GM12878 (cell line): ENCODE results near the gene DOCK1. TPM values are rescaled to one million over a fixed set of nuclear protein-coding genes. Genes with fewer than 3 reads are reported as not detected.

Experiments used
- ATAC-seq: fragments of 200-7000 bp; cut with Tn5 transposase; 3 replicates; pipeline ENCODE4 v1.9.1; 2020; ENCODE audit warnings: mild to moderate bottlenecking, moderate library complexity
- BruUV-seq: library from RNA; stranded (reverse); fragments of 400-500 nt; replicated peaks from 2 replicates; lab custom pipeline; 2021; lab: Mats Ljungman, UMichigan
- CTCF ChIA-PET: fragments of 300-600 bp; sonication (Branson Sonifier 250); formaldehyde crosslinking; extraction: SDS; loops from one replicate; lab custom pipeline; 2021; ENCODE audit warnings: inconsistent platforms; lab: Yijun Ruan, JAX
- POLR2A ChIA-PET: fragments of 350-600 bp; formaldehyde crosslinking; extraction: SDS; loops from one replicate; lab custom pipeline; 2021; ENCODE audit warnings: inconsistent platforms; lab: Charles Lee
- RAD21 ChIA-PET: fragments of 300-600 bp; sonication (Branson Sonifier 250); formaldehyde crosslinking; loops from one replicate; lab custom pipeline; 2023; ENCODE audit warnings: antibody characterized with exemption; ENCODE audit not compliant: unreplicated experiment; lab: Charles Lee
- SMC1A ChIA-PET: fragments of 300-600 bp; sonication (Branson Sonifier 250); formaldehyde crosslinking; loops from one replicate; lab custom pipeline; 2023; ENCODE audit not compliant: unreplicated experiment, uncharacterized antibody; lab: Charles Lee
- DNase-seq: peaks from one replicate; pipeline ENCODE4 v3.0.0-alpha.2; 2011; ENCODE audit warnings: low read depth, low spot score
- FAIRE-seq: peaks from 3 replicates; lab custom pipeline; 2011; peaks lifted over from hg19 to GRCh38; lab: Jason Lieb, UNC
- H2AFZ ChIP-seq: 2 replicates; pipeline ENCODE4 v1.6.0; 2011; ENCODE audit warnings: low read depth, low read length, control low read depth; ENCODE audit not compliant: control insufficient read depth
- H3K27ac ChIP-seq: 2 replicates; pipeline ENCODE4 v1.5.1; 2011; ENCODE audit warnings: control low read depth; ENCODE audit not compliant: control insufficient read depth, insufficient read depth
- H3K27me3 ChIP-seq, 2 experiments: replicated peaks in 1 of 2; 2 replicates each; pipeline versions ENCODE4 v1.6.0 to v1.6.1; 2011; ENCODE audit warnings: low read length in 1 of 2; ENCODE audit not compliant: control insufficient read depth in 2 of 2, insufficient read depth in 2 of 2
- H3K36me3 ChIP-seq, 2 experiments: 2 replicates each; pipeline ENCODE4 v1.5.1; 2011; ENCODE audit warnings: low read length in 1 of 2; ENCODE audit not compliant: control insufficient read depth in 2 of 2, insufficient read depth in 2 of 2
- H3K4me1 ChIP-seq: 2 replicates; pipeline ENCODE4 v1.6.1; 2011; ENCODE audit warnings: mild to moderate bottlenecking, low read length, moderate library complexity, mixed read lengths; ENCODE audit not compliant: control insufficient read depth, insufficient read depth
- H3K4me2 ChIP-seq: 2 replicates; pipeline ENCODE4 v1.6.0; 2011; ENCODE audit warnings: control low read depth; ENCODE audit not compliant: control insufficient read depth, insufficient read depth
- H3K4me3 ChIP-seq: fragments of 200-600 bp; sonication (generic); 2 replicates; pipeline ENCODE4 v1.5.1; 2016
- H3K79me2 ChIP-seq: 2 replicates; pipeline ENCODE4 v1.6.0; 2011; ENCODE audit warnings: low read length; ENCODE audit not compliant: control insufficient read depth, insufficient read depth
- H3K9ac ChIP-seq: 2 replicates; pipeline ENCODE4 v1.8.0; 2011; ENCODE audit warnings: low read length, control low read depth, mixed read lengths; ENCODE audit not compliant: control insufficient read depth, insufficient read depth
- H3K9me3 ChIP-seq: replicated peaks from 3 replicates; pipeline ENCODE4 v1.5.1; 2011; ENCODE audit warnings: mild to moderate bottlenecking, low read length; ENCODE audit not compliant: control insufficient read depth, insufficient read depth
- H4K20me1 ChIP-seq: 2 replicates; pipeline ENCODE4 v1.6.0; 2011; ENCODE audit not compliant: control insufficient read depth, insufficient read depth
- BACH1 ChIP-seq: fragments of 450-650 bp; IDR thresholded peaks from 2 replicates; pipeline ENCODE4 v1.6.1; 2017; ENCODE audit warnings: mild to moderate bottlenecking, borderline replicate concordance
- BCL11A ChIP-seq: IDR thresholded peaks from 2 replicates; pipeline ENCODE4 v1.6.1; 2011; ENCODE audit warnings: low read depth, low read length
- CEBPB ChIP-seq, 2 experiments: fragments of 150-350 bp in 1 of 2; IDR thresholded peaks; 2 replicates each; pipeline ENCODE4 v1.6.1; 2012 to 2014; ENCODE audit warnings: low read depth in 2 of 2, low read length in 2 of 2, borderline replicate concordance in 1 of 2, inconsistent platforms in 1 of 2
- CREB1 ChIP-seq: IDR thresholded peaks from 2 replicates; pipeline ENCODE4 v1.6.1; 2012; ENCODE audit warnings: low read depth, mild to moderate bottlenecking, inconsistent platforms
- FOS ChIP-seq: IDR thresholded peaks from 3 replicates; pipeline ENCODE4 v1.6.1; 2011; ENCODE audit warnings: borderline replicate concordance; ENCODE audit not compliant: insufficient read length; ENCODE audit errors: extremely low read depth
- HCFC1 ChIP-seq: fragments of 150-350 bp; IDR thresholded peaks from 2 replicates; pipeline ENCODE4 v1.6.1; 2014; ENCODE audit warnings: low read length
- HSF1 ChIP-seq: fragments of 150-350 bp; IDR thresholded peaks from 2 replicates; pipeline ENCODE4 v1.6.1; 2014; ENCODE audit warnings: mild to moderate bottlenecking, low read depth, low read length
- KDM1A ChIP-seq: fragments of 200-600 bp; sonication (generic); IDR thresholded peaks from 2 replicates; pipeline ENCODE4 v1.6.1; 2016; ENCODE audit warnings: borderline replicate concordance
- YY1 ChIP-seq: IDR thresholded peaks from 2 replicates; pipeline ENCODE4 v1.6.1; 2011; ENCODE audit warnings: low read depth, mild to moderate bottlenecking, low read length
- ZNF622 ChIP-seq: fragments of 450-650 bp; IDR thresholded peaks from 2 replicates; pipeline ENCODE4 v1.6.1; 2017; ENCODE audit warnings: mild to moderate bottlenecking, inconsistent platforms
- WGBS: methylation state at CpG from one replicate; pipeline ENCODE4 v1.1.6; 2016; ENCODE audit warnings: low lambda C conversion rate; ENCODE audit not compliant: insufficient replicate concordance, insufficient coverage; ENCODE audit errors: missing lambda C conversion rate; 5-methylcytosine and 5-hydroxymethylcytosine counted together
- in situ Hi-C: fragments of 300-500 bp; cut with MboI; formaldehyde crosslinking; loops from 9 replicates; pipeline ENCODE4 v1.14.3; 2018; ENCODE audit warnings: mixed read lengths
- intact Hi-C: fragments of 100-400 bp; cut with micrococcal nuclease; formaldehyde crosslinking; loops from one replicate; pipeline ENCODE4 v1.14.2; 2022; ENCODE audit not compliant: unreplicated experiment
- polyA plus RNA-seq, 11 experiments: library from polyadenylated mRNA; depleted of rRNA in 4 of 11; unstranded in 6 of 11; stranded (reverse) in 5 of 11; fragments of >200 nt; fragmentation: Nextera tagmentation in 4 of 11; fragmentation: Illumina TruSeq in 1 of 11; extraction: Ambion mirVana in 4 of 11; extraction: Trizol in 1 of 11; gene quantifications; 1 replicate in 1 of 11; 2 replicates in 10 of 11; pipeline versions ENCODE4 v1.2.1 to v1.2.3, GENCODE V29; 2011 to 2016; ENCODE audit warnings: inconsistent platforms in 2 of 11, missing spikeins in 2 of 11, low read depth in 1 of 11
- total RNA-seq, 4 experiments: library from RNA; depleted of rRNA in 3 of 4; stranded (reverse); fragments of >200 nt in 3 of 4; fragmentation: Illumina TruSeq in 1 of 4; extraction: Trizol in 1 of 4; gene quantifications; 2 replicates each; pipeline versions ENCODE4 v1.2.1 to v1.2.3, GENCODE V29; 2013 to 2021
- TF ChIP-seq, protein P1 (sequence below): fragments of 450-650 bp; IDR thresholded peaks from 2 replicates; pipeline ENCODE4 v1.6.1; 2017; ENCODE audit warnings: mild to moderate bottlenecking, low read depth, inconsistent platforms; ENCODE audit not compliant: poor library complexity, severe bottlenecking

DOCK1 gene
- total and polyA plus RNA-seq, 10 of the 15 experiments (the other 5 are each of a cell fraction or from before 2014, with no cell fraction given) = 0.05 to 0.18 TPM; not detected in 8

DNA sequence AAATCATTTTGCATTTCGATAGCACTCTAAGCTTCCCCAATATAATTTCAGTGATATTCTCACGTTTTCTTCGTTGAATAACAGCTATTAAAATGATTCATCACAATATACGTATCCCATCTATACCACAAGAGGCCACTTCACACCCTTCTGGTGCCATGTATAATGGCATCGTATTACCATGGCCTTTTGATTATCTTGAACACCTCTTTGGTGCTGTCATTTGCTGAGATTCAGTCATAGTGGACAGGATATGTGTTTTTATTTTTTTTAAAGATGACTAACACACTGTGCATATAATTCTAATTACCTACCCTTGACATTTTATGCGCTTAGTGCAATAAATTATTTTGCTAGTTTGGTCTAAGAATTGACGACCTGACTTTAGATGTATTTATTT lies 297.8 kb downstream of the DOCK1 start:
- H3K4me1 ChIP-seq = no peaks in the 10 kb centered on the region
- H4K20me1 ChIP-seq = no peaks in the 10 kb centered on the region
- H2AFZ ChIP-seq = no peak overlapping the region
- RAD21 ChIA-PET = no interaction called here
- POLR2A ChIA-PET = no interaction called here
- no peaks in the 10 kb centered on the region for H3K79me2 ChIP-seq
- no peak for TF ChIP-seq FOS
- in situ Hi-C loops (no loop called here), intact Hi-C loops (no loop called here)
- H3K4me2 ChIP-seq = no peak overlapping the region
- CTCF ChIA-PET = interaction anchor here (0.7 kb wide), 1 partner anchor 9 kb away, joined by 3 read pairs; no protein-coding TSS in a partner anchor
- SMC1A ChIA-PET = interaction anchor here (0.6 to 1.0 kb wide), 2 partner anchors 9 to 269 kb away, joined by 3 to 4 read pairs; no protein-coding TSS in a partner anchor
- H3K4me3 ChIP-seq = no peak overlapping the region
- no TSS peak for BruUV-seq
- FAIRE-seq (no peak), ATAC-seq (no peak), DNase-seq (no peak)
- no peaks in the 10 kb centered on the region for H3K9me3 ChIP-seq
- H3K9ac ChIP-seq = no peak overlapping the region
- H3K27ac ChIP-seq = no peak overlapping the region
- H3K27me3 ChIP-seq = no peaks in the 10 kb centered on the region
- no peaks in the 10 kb centered on the region for H3K36me3 ChIP-seq
- 26% methylated on average over 7 of the region's 7 CpGs for WGBS

DNA sequence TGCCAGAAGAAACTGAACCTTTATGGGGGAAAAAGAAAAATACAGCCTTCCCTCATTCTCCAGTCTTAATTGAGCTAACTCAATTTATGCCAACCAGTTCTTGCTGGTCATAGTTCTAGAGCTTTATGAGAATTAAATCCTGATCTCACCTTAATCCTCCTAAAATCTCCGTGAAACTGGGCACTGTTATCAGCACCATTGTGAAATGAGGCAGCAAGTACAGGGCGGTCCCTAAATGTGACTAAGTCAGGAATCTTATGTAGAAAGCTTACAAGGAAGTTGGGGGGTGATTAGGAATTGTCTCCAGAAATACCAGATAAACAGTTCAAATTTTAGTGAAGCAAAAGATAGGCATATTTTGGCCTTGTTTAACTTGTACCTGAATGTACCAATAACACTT lies 301.9 kb downstream of the DOCK1 start:
- in situ Hi-C loops = no loop called here
- ChIA-PET RAD21 (no interaction called here), CTCF (no interaction called here)

More for the DNA sequence above, 301.9 kb downstream of the DOCK1 start:
- H3K9ac ChIP-seq = no peak overlapping the region
- intact Hi-C loops = no loop called here
- H3K4me2 ChIP-seq = no peak overlapping the region
- FAIRE-seq (no peak), ATAC-seq (no peak), DNase-seq (no peak)
- no TSS peak for BruUV-seq
- no peaks in the 10 kb centered on the region for H3K36me3 ChIP-seq
- H3K79me2 ChIP-seq = no peaks in the 10 kb centered on the region
- TF ChIP-seq BCL11A (no peak), YY1 (no peak), HSF1 (no peak), BACH1 (no peak), KDM1A (no peak), ZNF622 (no peak), CREB1 (no peak), CEBPB (IDR thresholded peaks at IDR 0.05; ENCODE audit: borderline replicate concordance in 1 of 2, low read depth in 2 of 2, low read length in 2 of 2) (no peak), HCFC1 (no peak)
- TF ChIP-seq, protein P1, sequence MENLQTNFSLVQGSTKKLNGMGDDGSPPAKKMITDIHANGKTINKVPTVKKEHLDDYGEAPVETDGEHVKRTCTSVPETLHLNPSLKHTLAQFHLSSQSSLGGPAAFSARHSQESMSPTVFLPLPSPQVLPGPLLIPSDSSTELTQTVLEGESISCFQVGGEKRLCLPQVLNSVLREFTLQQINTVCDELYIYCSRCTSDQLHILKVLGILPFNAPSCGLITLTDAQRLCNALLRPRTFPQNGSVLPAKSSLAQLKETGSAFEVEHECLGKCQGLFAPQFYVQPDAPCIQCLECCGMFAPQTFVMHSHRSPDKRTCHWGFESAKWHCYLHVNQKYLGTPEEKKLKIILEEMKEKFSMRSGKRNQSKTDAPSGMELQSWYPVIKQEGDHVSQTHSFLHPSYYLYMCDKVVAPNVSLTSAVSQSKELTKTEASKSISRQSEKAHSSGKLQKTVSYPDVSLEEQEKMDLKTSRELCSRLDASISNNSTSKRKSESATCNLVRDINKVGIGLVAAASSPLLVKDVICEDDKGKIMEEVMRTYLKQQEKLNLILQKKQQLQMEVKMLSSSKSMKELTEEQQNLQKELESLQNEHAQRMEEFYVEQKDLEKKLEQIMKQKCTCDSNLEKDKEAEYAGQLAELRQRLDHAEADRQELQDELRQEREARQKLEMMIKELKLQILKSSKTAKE = no peak
- no peaks in the 10 kb centered on the region for H3K27me3 ChIP-seq
- no peaks in the 10 kb centered on the region for H4K20me1 ChIP-seq
- no peak overlapping the region for H2AFZ ChIP-seq
- H3K4me3 ChIP-seq = no peak overlapping the region
- no peak overlapping the region for H3K27ac ChIP-seq
- SMC1A ChIA-PET = no interaction called here
- no peaks in the 10 kb centered on the region for H3K4me1 ChIP-seq
- POLR2A ChIA-PET = no interaction called here
- 0% methylated on average over 2 of the region's 2 CpGs for WGBS
- no peaks in the 10 kb centered on the region for H3K9me3 ChIP-seq
